IPS-18a (cell line): ENCODE measurements around the gene PRSS8.

Experiments used
- H3K27ac ChIP-seq: one replicate; pipeline ENCODE4 v1.5.1; 2013; ENCODE audit warnings: low read length
- H3K27me3 ChIP-seq: one replicate; pipeline ENCODE4 v1.6.1; 2013; ENCODE audit warnings: mild to moderate bottlenecking, low read length; ENCODE audit not compliant: control insufficient read depth, insufficient read depth
- H3K36me3 ChIP-seq: one replicate; pipeline ENCODE4 v1.6.1; 2013; ENCODE audit warnings: low read depth, low read length; ENCODE audit not compliant: control insufficient read depth
- H3K4me1 ChIP-seq: one replicate; pipeline ENCODE4 v1.6.1; 2013; ENCODE audit warnings: low read depth, low read length; ENCODE audit not compliant: control insufficient read depth
- H3K4me3 ChIP-seq: one replicate; pipeline ENCODE4 v1.5.1; 2013; ENCODE audit warnings: low read length
- H3K9ac ChIP-seq: one replicate; pipeline ENCODE4 v1.6.1; 2013; ENCODE audit warnings: mild to moderate bottlenecking, low read length, moderate library complexity
- H3K9me3 ChIP-seq: one replicate; pipeline ENCODE4 v1.6.1; 2013; ENCODE audit warnings: low read depth, low read length; ENCODE audit not compliant: control insufficient read depth

Gene PRSS8

DNA sequence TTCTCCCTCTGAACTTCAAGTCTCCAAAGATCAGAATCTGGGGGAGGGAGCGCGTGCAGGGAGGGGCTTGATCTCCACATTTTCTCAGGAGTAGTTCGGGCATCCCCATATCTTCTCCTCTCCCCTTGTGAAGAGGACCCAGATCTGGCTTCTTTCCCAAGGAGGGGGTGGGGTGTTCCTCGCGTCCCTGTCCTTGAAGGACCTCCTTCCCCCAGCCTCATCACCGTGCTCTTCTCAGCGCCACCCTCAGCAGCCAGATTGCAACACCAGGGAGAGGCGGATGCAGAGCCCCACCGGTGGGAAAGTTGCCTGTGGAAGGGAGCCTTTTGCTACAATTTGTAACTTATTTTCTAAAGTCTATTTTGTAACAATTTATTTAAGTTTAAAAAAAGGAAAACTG is 52.4 kb downstream of the PRSS8 start:
- Histone ChIP-seq H3K4me1 (no peaks in the 10 kb centered on the region), H3K36me3 (peaks cover 32% of the 10 kb centered on the region), H3K9ac (no peak overlapping the region), H3K27ac (no peak overlapping the region), H3K4me3 (no peak overlapping the region), H3K27me3 (no peaks in the 10 kb centered on the region), H3K9me3 (no peaks in the 10 kb centered on the region)

DNA sequence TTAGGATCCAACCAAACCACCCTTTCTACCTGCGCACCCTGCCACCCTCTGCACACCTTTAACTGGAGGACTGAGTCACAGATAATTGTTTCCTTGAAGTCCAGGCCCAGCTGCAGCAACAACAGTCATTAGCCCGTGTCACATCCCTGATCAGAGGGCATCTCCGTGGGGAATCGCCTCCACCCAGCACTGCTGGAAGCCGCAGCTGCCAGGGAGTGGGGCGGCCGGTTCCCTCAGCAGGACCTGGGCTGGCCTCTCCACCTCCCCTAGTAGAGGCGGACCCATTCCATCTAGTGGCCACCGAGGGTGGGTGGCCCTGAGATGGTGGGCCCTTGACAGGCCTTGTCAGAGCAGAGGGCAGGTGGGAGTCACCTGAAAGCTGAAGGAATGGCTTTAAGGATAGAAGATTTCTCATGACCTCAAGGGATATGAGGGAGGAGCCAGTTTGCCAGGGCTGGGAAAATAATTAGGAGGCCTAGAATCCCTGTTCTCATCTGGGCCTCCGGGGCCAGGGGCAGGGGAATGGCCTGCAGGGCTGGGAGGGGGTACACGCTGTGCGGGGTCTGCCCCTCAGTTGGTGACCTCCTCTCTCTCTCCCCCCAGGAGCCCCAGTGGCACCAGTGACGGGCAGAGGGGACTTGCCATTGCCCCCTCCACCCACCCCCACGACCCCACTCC is 53.0 kb downstream of the PRSS8 start:
- Histone ChIP-seq H3K36me3 (peaks cover 37% of the 10 kb centered on the region), H3K27ac (no peak overlapping the region)

More for the DNA sequence above, 53.0 kb downstream of the PRSS8 start:
- H3K9ac ChIP-seq, result no peak overlapping the region
- H3K27me3 ChIP-seq, result no peaks in the 10 kb centered on the region
- no peak overlapping the region for H3K4me3 ChIP-seq
- no peaks in the 10 kb centered on the region for H3K9me3 ChIP-seq
- H3K4me1 ChIP-seq, result no peaks in the 10 kb centered on the region
